Measurements from ENCODE around the gene MYL6. TPM values are rescaled to one million over a fixed set of nuclear protein-coding genes. Genes with fewer than 3 reads are reported as not detected.

Gene MYL6
- total and polyA plus RNA-seq, 9 of the 15 experiments (the other 6 are each of a cell fraction or from before 2014, with no cell fraction given), result 557 to 1,664 (median 958) TPM

- TF ChIP-seq ZNF639 (CRISPR knock-in tag; conservative IDR thresholded peaks at IDR 0.05 in 1 of 2, IDR thresholded peaks at IDR 0.05 in 1 of 2) (peak in 1 of 2 experiments; percentile 99; a peak in 2 of 4 replicates), NELFE (IDR thresholded peaks at IDR 0.05; ENCODE audit: insufficient read depth, insufficient read length) (no peak), ZNF280A (IDR thresholded peaks at IDR 0.05; ENCODE audit: low read depth, partially characterized antibody) (no peak), ZHX1 (conservative IDR thresholded peaks at IDR 0.05; ENCODE audit: low read length) (peak; percentile 39; the same call in 1 of the 2 replicates)
- TF ChIP-seq, protein P1, sequence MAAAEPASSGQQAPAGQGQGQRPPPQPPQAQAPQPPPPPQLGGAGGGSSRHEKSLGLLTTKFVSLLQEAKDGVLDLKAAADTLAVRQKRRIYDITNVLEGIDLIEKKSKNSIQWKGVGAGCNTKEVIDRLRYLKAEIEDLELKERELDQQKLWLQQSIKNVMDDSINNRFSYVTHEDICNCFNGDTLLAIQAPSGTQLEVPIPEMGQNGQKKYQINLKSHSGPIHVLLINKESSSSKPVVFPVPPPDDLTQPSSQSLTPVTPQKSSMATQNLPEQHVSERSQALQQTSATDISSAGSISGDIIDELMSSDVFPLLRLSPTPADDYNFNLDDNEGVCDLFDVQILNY (CRISPR knock-in tag; IDR thresholded peaks at IDR 0.05), result no peak
- TF ChIP-seq, protein P2, sequence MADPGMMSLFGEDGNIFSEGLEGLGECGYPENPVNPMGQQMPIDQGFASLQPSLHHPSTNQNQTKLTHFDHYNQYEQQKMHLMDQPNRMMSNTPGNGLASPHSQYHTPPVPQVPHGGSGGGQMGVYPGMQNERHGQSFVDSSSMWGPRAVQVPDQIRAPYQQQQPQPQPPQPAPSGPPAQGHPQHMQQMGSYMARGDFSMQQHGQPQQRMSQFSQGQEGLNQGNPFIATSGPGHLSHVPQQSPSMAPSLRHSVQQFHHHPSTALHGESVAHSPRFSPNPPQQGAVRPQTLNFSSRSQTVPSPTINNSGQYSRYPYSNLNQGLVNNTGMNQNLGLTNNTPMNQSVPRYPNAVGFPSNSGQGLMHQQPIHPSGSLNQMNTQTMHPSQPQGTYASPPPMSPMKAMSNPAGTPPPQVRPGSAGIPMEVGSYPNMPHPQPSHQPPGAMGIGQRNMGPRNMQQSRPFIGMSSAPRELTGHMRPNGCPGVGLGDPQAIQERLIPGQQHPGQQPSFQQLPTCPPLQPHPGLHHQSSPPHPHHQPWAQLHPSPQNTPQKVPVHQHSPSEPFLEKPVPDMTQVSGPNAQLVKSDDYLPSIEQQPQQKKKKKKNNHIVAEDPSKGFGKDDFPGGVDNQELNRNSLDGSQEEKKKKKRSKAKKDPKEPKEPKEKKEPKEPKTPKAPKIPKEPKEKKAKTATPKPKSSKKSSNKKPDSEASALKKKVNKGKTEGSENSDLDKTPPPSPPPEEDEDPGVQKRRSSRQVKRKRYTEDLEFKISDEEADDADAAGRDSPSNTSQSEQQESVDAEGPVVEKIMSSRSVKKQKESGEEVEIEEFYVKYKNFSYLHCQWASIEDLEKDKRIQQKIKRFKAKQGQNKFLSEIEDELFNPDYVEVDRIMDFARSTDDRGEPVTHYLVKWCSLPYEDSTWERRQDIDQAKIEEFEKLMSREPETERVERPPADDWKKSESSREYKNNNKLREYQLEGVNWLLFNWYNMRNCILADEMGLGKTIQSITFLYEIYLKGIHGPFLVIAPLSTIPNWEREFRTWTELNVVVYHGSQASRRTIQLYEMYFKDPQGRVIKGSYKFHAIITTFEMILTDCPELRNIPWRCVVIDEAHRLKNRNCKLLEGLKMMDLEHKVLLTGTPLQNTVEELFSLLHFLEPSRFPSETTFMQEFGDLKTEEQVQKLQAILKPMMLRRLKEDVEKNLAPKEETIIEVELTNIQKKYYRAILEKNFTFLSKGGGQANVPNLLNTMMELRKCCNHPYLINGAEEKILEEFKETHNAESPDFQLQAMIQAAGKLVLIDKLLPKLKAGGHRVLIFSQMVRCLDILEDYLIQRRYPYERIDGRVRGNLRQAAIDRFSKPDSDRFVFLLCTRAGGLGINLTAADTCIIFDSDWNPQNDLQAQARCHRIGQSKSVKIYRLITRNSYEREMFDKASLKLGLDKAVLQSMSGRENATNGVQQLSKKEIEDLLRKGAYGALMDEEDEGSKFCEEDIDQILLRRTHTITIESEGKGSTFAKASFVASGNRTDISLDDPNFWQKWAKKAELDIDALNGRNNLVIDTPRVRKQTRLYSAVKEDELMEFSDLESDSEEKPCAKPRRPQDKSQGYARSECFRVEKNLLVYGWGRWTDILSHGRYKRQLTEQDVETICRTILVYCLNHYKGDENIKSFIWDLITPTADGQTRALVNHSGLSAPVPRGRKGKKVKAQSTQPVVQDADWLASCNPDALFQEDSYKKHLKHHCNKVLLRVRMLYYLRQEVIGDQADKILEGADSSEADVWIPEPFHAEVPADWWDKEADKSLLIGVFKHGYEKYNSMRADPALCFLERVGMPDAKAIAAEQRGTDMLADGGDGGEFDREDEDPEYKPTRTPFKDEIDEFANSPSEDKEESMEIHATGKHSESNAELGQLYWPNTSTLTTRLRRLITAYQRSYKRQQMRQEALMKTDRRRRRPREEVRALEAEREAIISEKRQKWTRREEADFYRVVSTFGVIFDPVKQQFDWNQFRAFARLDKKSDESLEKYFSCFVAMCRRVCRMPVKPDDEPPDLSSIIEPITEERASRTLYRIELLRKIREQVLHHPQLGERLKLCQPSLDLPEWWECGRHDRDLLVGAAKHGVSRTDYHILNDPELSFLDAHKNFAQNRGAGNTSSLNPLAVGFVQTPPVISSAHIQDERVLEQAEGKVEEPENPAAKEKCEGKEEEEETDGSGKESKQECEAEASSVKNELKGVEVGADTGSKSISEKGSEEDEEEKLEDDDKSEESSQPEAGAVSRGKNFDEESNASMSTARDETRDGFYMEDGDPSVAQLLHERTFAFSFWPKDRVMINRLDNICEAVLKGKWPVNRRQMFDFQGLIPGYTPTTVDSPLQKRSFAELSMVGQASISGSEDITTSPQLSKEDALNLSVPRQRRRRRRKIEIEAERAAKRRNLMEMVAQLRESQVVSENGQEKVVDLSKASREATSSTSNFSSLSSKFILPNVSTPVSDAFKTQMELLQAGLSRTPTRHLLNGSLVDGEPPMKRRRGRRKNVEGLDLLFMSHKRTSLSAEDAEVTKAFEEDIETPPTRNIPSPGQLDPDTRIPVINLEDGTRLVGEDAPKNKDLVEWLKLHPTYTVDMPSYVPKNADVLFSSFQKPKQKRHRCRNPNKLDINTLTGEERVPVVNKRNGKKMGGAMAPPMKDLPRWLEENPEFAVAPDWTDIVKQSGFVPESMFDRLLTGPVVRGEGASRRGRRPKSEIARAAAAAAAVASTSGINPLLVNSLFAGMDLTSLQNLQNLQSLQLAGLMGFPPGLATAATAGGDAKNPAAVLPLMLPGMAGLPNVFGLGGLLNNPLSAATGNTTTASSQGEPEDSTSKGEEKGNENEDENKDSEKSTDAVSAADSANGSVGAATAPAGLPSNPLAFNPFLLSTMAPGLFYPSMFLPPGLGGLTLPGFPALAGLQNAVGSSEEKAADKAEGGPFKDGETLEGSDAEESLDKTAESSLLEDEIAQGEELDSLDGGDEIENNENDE (IDR thresholded peaks at IDR 0.05; ENCODE audit: low read depth, low read length), result no peak
These were observed 31.1 kb downstream of the MYL6 start, which contains the start of gene SMARCC2 (continued) for GRCh38 chr12:56189099-56189917.

Measured in K562 (cell line).